MM.1S (cell line): Measurements from ENCODE around the gene PSMD8.

Experiments used
- DNase-seq: peaks from one replicate; pipeline ENCODE4 v3.0.0-alpha.2; 2015
- H2AFZ ChIP-seq: fragments of 300-600 bp; sonication (generic); 2 replicates; pipeline ENCODE4 v1.6.0; 2016; ENCODE audit warnings: antibody characterized with exemption, low read length
- H3F3A ChIP-seq: fragments of 300-600 bp; sonication (generic); 2 replicates; pipeline ENCODE4 v1.6.1; 2016; ENCODE audit warnings: mild to moderate bottlenecking, antibody characterized with exemption, low read length, moderate library complexity, mixed read lengths; ENCODE audit not compliant: insufficient read depth
- H3K27ac ChIP-seq: fragments of 300-600 bp; sonication (generic); 2 replicates; pipeline ENCODE4 v1.5.1; 2016; ENCODE audit warnings: mild to moderate bottlenecking, low read length
- H3K27me3 ChIP-seq: fragments of 300-600 bp; sonication (generic); replicated peaks from 2 replicates; pipeline ENCODE4 v1.6.0; 2016; ENCODE audit warnings: low read length; ENCODE audit not compliant: insufficient read depth
- H3K36me3 ChIP-seq: fragments of 300-600 bp; sonication (generic); replicated peaks from 2 replicates; pipeline ENCODE4 v1.6.1; 2016; ENCODE audit warnings: mild to moderate bottlenecking, low read length, mixed read lengths; ENCODE audit not compliant: insufficient read depth
- H3K4me1 ChIP-seq: fragments of 300-600 bp; sonication (generic); 2 replicates; pipeline ENCODE4 v1.6.1; 2016; ENCODE audit warnings: low read length, mixed read lengths
- H3K4me2 ChIP-seq: fragments of 300-600 bp; sonication (generic); 2 replicates; pipeline ENCODE4 v1.6.0; 2016; ENCODE audit warnings: low read depth, low read length
- H3K4me3 ChIP-seq: fragments of 300-600 bp; sonication (generic); 2 replicates; pipeline ENCODE4 v1.5.1; 2016; ENCODE audit warnings: low read length, mixed read lengths
- H3K79me2 ChIP-seq: fragments of 300-600 bp; sonication (generic); 2 replicates; pipeline ENCODE4 v1.6.1; 2016; ENCODE audit warnings: mixed run types, low read length, mixed read lengths
- H3K9ac ChIP-seq: fragments of 300-600 bp; sonication (generic); 2 replicates; pipeline ENCODE4 v1.6.1; 2016; ENCODE audit warnings: low read length, mixed read lengths
- H3K9me2 ChIP-seq: fragments of 300-600 bp; sonication (generic); replicated peaks from 2 replicates; pipeline ENCODE4 v1.6.1; 2016; ENCODE audit warnings: mild to moderate bottlenecking, low read length, mixed read lengths; ENCODE audit not compliant: insufficient read depth
- H3K9me3 ChIP-seq: fragments of 300-600 bp; sonication (generic); replicated peaks from 2 replicates; pipeline ENCODE4 v1.6.1; 2016; ENCODE audit warnings: mild to moderate bottlenecking, low read length, mixed read lengths; ENCODE audit not compliant: insufficient read depth
- H4K20me1 ChIP-seq: fragments of 300-600 bp; sonication (generic); 2 replicates; pipeline ENCODE4 v1.6.1; 2016; ENCODE audit warnings: mild to moderate bottlenecking, low read length, moderate library complexity, mixed read lengths; ENCODE audit not compliant: insufficient read depth
- CTCF ChIP-seq: fragments of 300-600 bp; sonication (generic); IDR thresholded peaks from 2 replicates; pipeline ENCODE4 v1.5.1; 2016; ENCODE audit warnings: antibody characterized with exemption, low read length, mixed read lengths
- EZH2 ChIP-seq: fragments of 300-600 bp; sonication (generic); optimal IDR thresholded peaks from 2 replicates; pipeline ENCODE3; 2017; ENCODE audit warnings: low read depth, mild to moderate bottlenecking, antibody characterized with exemption, low read length, mixed read lengths
- EZH2phosphoT487 ChIP-seq: fragments of 300-600 bp; sonication (generic); IDR thresholded peaks from 2 replicates; pipeline ENCODE4 v1.6.1; 2018; ENCODE audit warnings: antibody characterized with exemption, low read length

PSMD8 gene

DNA sequence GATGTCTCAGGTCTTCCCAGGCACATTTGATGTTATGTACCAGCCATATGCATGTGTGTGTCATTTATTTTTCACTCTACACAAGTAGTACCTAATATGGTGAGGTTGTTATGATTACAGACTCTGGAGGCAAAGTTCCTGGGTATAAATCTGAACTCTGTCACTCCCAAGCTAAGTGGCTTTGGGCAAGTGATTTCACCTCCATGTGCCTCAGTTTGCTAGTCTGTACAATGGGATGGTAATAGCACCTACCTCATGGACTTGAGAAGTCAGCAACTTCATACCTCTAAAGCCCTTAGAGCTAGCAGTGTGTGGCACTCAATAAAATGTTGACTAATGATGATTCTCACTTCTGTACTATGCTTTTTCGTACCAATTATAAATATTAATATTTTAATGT lies 42.6 kb upstream of the PSMD8 start:
- Histone ChIP-seq H3K9me2 (no peaks in the 10 kb centered on the region), H3F3A (peaks cover 9% of the 10 kb centered on the region), H3K4me3 (no peak overlapping the region), H3K9me3 (no peaks in the 10 kb centered on the region), H3K9ac (no peak overlapping the region), H3K4me1 (no peaks in the 10 kb centered on the region), H3K36me3 (no peaks in the 10 kb centered on the region), H3K4me2 (no peak overlapping the region), H2AFZ (no peak overlapping the region), H3K27me3 (peaks cover 10% of the 10 kb centered on the region; the same call in 1 of the 2 replicates), H4K20me1 (no peaks in the 10 kb centered on the region), H3K79me2 (no peaks in the 10 kb centered on the region), H3K27ac (no peak overlapping the region)
- TF ChIP-seq EZH2phosphoT487, result no peak
- TF ChIP-seq EZH2, result no peak
- TF ChIP-seq CTCF, result no peak
- no peak for DNase-seq

- Histone ChIP-seq H3K9me3 (no peaks in the 10 kb centered on the region), H3K4me2 (no peak overlapping the region), H2AFZ (no peak overlapping the region), H3K36me3 (no peaks in the 10 kb centered on the region), H4K20me1 (no peaks in the 10 kb centered on the region), H3K4me3 (no peak overlapping the region), H3K27ac (no peak overlapping the region), H3K27me3 (peaks cover 10% of the 10 kb centered on the region; the same call in 1 of the 2 replicates), H3F3A (peaks cover 13% of the 10 kb centered on the region), H3K79me2 (no peaks in the 10 kb centered on the region), H3K4me1 (no peaks in the 10 kb centered on the region; the same call in 1 of the 2 replicates), H3K9me2 (no peaks in the 10 kb centered on the region), H3K9ac (no peak overlapping the region)
- no peak for DNase-seq
- TF ChIP-seq CTCF (no peak), EZH2 (no peak), EZH2phosphoT487 (no peak)
Measured at GRCh38 chr19:38333245-38333644, 41.1 kb upstream of the PSMD8 start.

DNA sequence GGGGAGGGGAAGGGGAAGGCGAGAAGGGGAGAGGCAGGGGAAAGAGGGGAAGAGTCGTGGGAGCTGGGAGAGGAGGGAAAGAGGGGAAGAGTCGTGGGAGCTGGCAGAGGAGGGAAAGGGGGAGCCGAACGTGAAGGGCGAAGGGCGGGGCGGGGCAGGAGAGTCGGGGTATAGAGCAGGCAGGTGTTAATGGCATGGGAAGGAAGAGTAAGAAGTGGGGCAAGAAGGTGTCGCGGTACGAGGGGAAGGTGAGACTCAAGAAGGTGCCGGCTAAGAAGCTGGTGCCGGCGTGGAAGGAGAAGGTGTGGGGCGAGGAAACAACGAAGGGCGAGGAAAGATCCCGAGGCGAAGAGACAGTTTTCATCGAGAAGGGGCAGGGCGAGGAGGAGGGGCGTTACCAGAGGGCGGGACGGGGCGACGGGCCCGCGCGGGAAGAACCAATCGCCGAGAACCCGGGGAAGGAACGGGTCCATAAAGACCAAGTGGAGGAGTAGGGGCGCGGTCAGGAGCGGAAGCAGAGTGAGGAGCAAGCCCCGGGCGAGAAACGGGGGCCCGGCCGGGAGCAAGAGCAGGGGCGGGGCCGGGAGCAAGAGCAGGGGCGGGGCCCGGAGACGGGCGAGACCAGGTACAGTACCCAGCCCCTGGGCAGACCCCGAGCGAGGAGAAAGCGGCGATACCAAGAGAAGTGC lies 38.3 kb upstream of the PSMD8 start:
- H3K79me2 ChIP-seq, result no peaks in the 10 kb centered on the region
- H2AFZ ChIP-seq, result peak overlapping the region; percentile 98
- H4K20me1 ChIP-seq, result no peaks in the 10 kb centered on the region
- no peaks in the 10 kb centered on the region; the same call in 1 of the 2 replicates for H3K4me1 ChIP-seq
- H3K27me3 ChIP-seq, result peaks cover 10% of the 10 kb centered on the region; the same call in 1 of the 2 replicates
- H3K4me2 ChIP-seq, result peak overlapping the region; percentile 95
- H3K9me3 ChIP-seq, result no peaks in the 10 kb centered on the region
- DNase-seq, result peak; percentile 96
- H3K4me3 ChIP-seq, result peak overlapping the region; percentile 96
- no peaks in the 10 kb centered on the region for H3K9me2 ChIP-seq
- peaks cover 13% of the 10 kb centered on the region for H3F3A ChIP-seq
- no peaks in the 10 kb centered on the region for H3K36me3 ChIP-seq
- H3K27ac ChIP-seq, result peak overlapping the region; percentile 78
- TF ChIP-seq EZH2phosphoT487 (no peak), EZH2 (no peak), CTCF (no peak)
- peak overlapping the region; percentile 77 for H3K9ac ChIP-seq
